Naive thymus-derived CD4-positive, alpha-beta T cell (primary cell): ENCODE measurements around the gene CLEC11A. TPM values are rescaled to one million over a fixed set of nuclear protein-coding genes. Genes with fewer than 3 reads are reported as not detected.

Experiments used
- ATAC-seq: fragments of 150-1000 bp; cut with Tn5 transposase; 2 replicates; pipeline ENCODE4 v1.10.0; 2021; ENCODE audit warnings: mild to moderate bottlenecking, moderate library complexity
- CTCF ChIA-PET: fragments of 350-600 bp; sonication (Branson Sonifier 250); formaldehyde crosslinking; loops from one replicate; lab custom pipeline; 2021; ENCODE audit warnings: antibody characterized with exemption; lab: Charles Lee
- POLR2A ChIA-PET: fragments of 350-600 bp; sonication (Branson Sonifier 250); formaldehyde crosslinking; loops from one replicate; lab custom pipeline; 2021; ENCODE audit warnings: antibody characterized with exemption, inconsistent platforms; lab: Charles Lee
- DNase-seq, 9 donors: peaks; one replicate each; pipeline versions ENCODE4 v3.0.0 to v3.0.0-alpha.2; 2020 to 2022; ENCODE audit warnings: mixed read lengths in 1 of 9
- H3K27ac ChIP-seq: one replicate; pipeline ENCODE4 v1.7.0; 2013; ENCODE audit warnings: mild to moderate bottlenecking, low read depth, low read length, moderate library complexity
- H3K27me3 ChIP-seq, 2 donors: one replicate each; pipeline ENCODE4 v1.7.0; 2013; ENCODE audit warnings: low read length in 2 of 2, mild to moderate bottlenecking in 2 of 2, moderate library complexity in 2 of 2; ENCODE audit not compliant: control insufficient read depth in 2 of 2, insufficient read depth in 2 of 2
- H3K36me3 ChIP-seq, 3 experiments: 1 replicate in 2 of 3; 2 replicates in 1 of 3; pipeline ENCODE4 v1.7.0; 2013; ENCODE audit warnings: low read length in 3 of 3, mild to moderate bottlenecking in 3 of 3, moderate library complexity in 1 of 3; ENCODE audit not compliant: insufficient read depth in 3 of 3, control insufficient read depth in 2 of 3
- H3K4me1 ChIP-seq, 2 donors: one replicate each; pipeline ENCODE4 v1.7.0; 2013; ENCODE audit warnings: low read length in 2 of 2, mild to moderate bottlenecking in 2 of 2, moderate library complexity in 1 of 2; ENCODE audit not compliant: control insufficient read depth in 2 of 2, insufficient read depth in 2 of 2
- H3K4me3 ChIP-seq: 2 replicates; pipeline ENCODE4 v1.7.0; 2013; ENCODE audit warnings: mild to moderate bottlenecking, low read length
- H3K9me3 ChIP-seq, 3 experiments: 1 replicate in 2 of 3; 2 replicates in 1 of 3; pipeline ENCODE4 v1.7.0; 2013; ENCODE audit warnings: low read length in 3 of 3; ENCODE audit not compliant: control insufficient read depth in 2 of 3
- H3K27ac Mint-ChIP-seq, 9 donors: one replicate each; pipeline ENCODE4 v1.8.0; 2020 to 2022; ENCODE audit warnings: mixed read lengths in 9 of 9, mild to moderate bottlenecking in 8 of 9, moderate library complexity in 5 of 9, inconsistent platforms in 2 of 9
- H3K27me3 Mint-ChIP-seq, 5 donors: one replicate each; pipeline ENCODE4 v1.8.0; 2021 to 2022; ENCODE audit warnings: mixed read lengths in 5 of 5, mild to moderate bottlenecking in 1 of 5
- H3K36me3 Mint-ChIP-seq, 5 donors: one replicate each; pipeline ENCODE4 v1.8.0; 2020 to 2022; ENCODE audit warnings: mixed read lengths in 5 of 5, mild to moderate bottlenecking in 3 of 5, inconsistent platforms in 1 of 5
- H3K4me1 Mint-ChIP-seq, 7 donors: one replicate each; pipeline ENCODE4 v1.8.0; 2020 to 2022; ENCODE audit warnings: mixed read lengths in 7 of 7, mild to moderate bottlenecking in 3 of 7, inconsistent platforms in 1 of 7
- H3K4me3 Mint-ChIP-seq, 10 donors: one replicate each; pipeline ENCODE4 v1.8.0; 2020 to 2022; ENCODE audit warnings: mild to moderate bottlenecking in 10 of 10, mixed read lengths in 10 of 10, moderate library complexity in 6 of 10, inconsistent platforms in 2 of 10
- H3K9me3 Mint-ChIP-seq, 11 donors: one replicate each; pipeline ENCODE4 v1.8.0; 2020 to 2022; ENCODE audit warnings: mixed read lengths in 11 of 11, mild to moderate bottlenecking in 4 of 11, inconsistent platforms in 1 of 11, moderate library complexity in 1 of 11
- intact Hi-C, 2 donors: fragments of 100-400 bp; cut with micrococcal nuclease; formaldehyde crosslinking; loops; one replicate each; pipeline ENCODE4 v1.15.1; 2023
- polyA plus RNA-seq, 2 donors: library from polyadenylated mRNA; unstranded; fragments of 300-500 nt; fragmentation: Illumina TruSeq; gene quantifications; one replicate each; pipeline ENCODE4 v1.2.3, GENCODE V29; 2021
- total RNA-seq, 6 experiments: library from RNA in 5 of 6; stranded (reverse) in 5 of 6; gene quantifications; 1 replicate in 5 of 6; 2 replicates in 1 of 6; pipeline ENCODE4 v1.2.3 and lab custom pipeline; 2021 to 2026

Gene CLEC11A
- total and polyA plus RNA-seq, 7 experiments from 2014 or later: 0.36 to 6.4 (median 3.1) TPM

DNA sequence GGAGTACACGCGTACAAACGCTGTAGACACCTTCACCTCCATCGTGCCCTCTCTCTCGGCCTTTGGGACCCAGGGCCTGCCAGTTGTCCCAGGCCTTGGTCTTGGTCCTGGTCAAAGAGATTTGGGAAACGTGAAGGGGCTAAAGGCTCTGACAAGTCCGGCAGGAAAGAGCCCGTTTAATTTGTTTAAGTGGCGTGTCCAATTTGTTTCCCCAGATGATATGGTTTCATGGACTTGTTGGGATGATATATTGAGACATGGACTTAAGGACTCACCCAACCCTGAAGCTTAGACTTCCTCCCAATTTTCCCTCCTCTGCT is 2.7 kb downstream of the CLEC11A start:
- peak overlapping the region in 4 of 9 donors; percentile 28 to 87 (median 60) for H3K27ac Mint-ChIP-seq
- CTCF ChIA-PET: no interaction called here
- peaks cover 0 to 5% (median 0%) of the 10 kb centered on the region in 5 donors for H3K36me3 Mint-ChIP-seq
- POLR2A ChIA-PET: no interaction called here
- Histone ChIP-seq H3K36me3 (no peaks in the 10 kb centered on the region), H3K27ac (peak overlapping the region; percentile 66), H3K4me1 (peaks cover 5 to 12% of the 10 kb centered on the region in 2 donors), H3K9me3 (no peaks in the 10 kb centered on the region), H3K4me3 (peak overlapping the region; percentile 61), H3K27me3 (peaks cover 5 to 12% of the 10 kb centered on the region in 2 donors)
- H3K4me1 Mint-ChIP-seq: peaks cover 0 to 28% (median 22%) of the 10 kb centered on the region in 7 donors
- peak overlapping the region; percentile 79 to 92 (median 84) for H3K4me3 Mint-ChIP-seq
- H3K9me3 Mint-ChIP-seq: peaks cover 0 to 10% (median 2%) of the 10 kb centered on the region in 11 donors
- no peak for DNase-seq
- H3K27me3 Mint-ChIP-seq: peaks cover 39 to 68% (median 46%) of the 10 kb centered on the region in 5 donors
- intact Hi-C loops: loop anchor here (10.0 kb wide), 5 partner anchors 199 to 979 kb away; partner anchors contain the start of genes POLD1 (in 1 of the 2), VRK3 (in 1 of the 2) and ZNF473 (in 1 of the 2)
- ATAC-seq: no peak

DNA sequence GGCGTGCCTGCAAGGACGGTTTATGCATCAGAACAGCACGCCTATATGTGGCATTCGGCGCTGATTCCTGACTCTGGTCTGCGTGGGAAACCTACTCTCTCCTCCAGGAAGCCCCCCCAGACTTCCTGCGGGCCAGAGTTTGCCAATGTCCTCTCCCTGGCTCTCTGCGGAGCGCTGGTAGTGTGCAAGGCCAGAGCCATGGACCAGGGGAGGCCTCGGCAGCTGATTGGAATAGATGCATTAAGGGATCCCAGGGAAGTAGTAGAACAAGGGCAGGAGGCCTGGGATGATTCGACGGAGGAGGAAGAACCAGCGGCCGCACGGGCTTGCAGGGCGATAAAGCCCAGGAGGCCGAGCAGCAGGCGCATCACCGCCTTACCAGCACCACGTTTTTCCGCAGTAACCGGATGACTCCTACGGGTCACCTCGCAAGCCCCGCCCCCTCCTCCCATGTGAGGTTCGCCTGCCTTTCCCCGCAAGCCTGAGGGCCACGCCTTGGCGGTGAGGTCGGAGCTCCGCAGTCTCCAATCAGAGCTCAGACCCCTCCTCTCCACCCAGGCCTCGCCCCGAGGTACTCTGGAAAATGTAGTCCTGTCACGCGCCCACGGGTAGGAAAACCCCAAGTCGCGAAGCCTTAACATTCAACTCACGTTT is 5.0 kb downstream of the CLEC11A start:
- peaks cover 18 to 63% (median 45%) of the 10 kb centered on the region in 5 donors for H3K27me3 Mint-ChIP-seq
- peak overlapping the region in 8 of 10 donors; percentile 20 to 54 (median 35) for H3K4me3 Mint-ChIP-seq
- DNase-seq: peak in 8 of 9 donors; percentile 34 to 85 (median 56)
- no peaks in the 10 kb centered on the region for H3K9me3 ChIP-seq
- no peaks in the 10 kb centered on the region for H3K36me3 ChIP-seq
- intact Hi-C loops: loop anchor here (10.0 kb wide), 5 partner anchors 197 to 977 kb away; partner anchors contain the start of genes POLD1 (in 1 of the 2), VRK3 (in 1 of the 2) and ZNF473 (in 1 of the 2)
- peaks cover 0 to 7% (median 0%) of the 10 kb centered on the region in 11 donors for H3K9me3 Mint-ChIP-seq
- peak overlapping the region in 3 of 9 donors; percentile 43 to 78 (median 51) for H3K27ac Mint-ChIP-seq
- H3K4me1 ChIP-seq: peaks cover 5 to 12% of the 10 kb centered on the region in 2 donors
- no peak overlapping the region for H3K27ac ChIP-seq
- peaks cover 0 to 26% (median 22%) of the 10 kb centered on the region in 7 donors for H3K4me1 Mint-ChIP-seq
- ChIA-PET POLR2A (no interaction called here), CTCF (no interaction called here)
- H3K4me3 ChIP-seq: no peak overlapping the region
- peaks cover 0 to 3% (median 0%) of the 10 kb centered on the region in 5 donors for H3K36me3 Mint-ChIP-seq
- peak; percentile 37 for ATAC-seq
- H3K27me3 ChIP-seq: peaks cover 5 to 7% of the 10 kb centered on the region in 2 donors

DNA sequence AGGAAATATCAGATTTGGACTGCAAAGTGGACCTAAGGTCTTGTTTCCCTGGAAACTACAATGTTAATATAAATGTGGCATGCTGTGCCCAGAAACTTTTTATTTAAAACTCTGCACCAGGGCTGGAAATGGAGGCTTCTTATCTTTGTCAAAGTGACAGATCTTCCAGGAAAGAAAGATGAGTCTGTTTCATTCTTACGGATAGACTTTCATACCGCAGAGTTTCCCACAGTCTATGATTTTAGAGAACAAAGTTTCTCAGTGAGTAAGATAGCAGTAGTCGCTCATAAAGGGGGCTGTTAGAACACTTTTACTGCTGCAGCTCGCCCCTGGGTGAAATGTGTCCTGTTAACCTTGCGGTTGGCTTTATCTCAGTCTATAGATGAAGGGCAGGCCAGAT is 6.7 kb downstream of the CLEC11A start:
- no peaks in the 10 kb centered on the region for H3K36me3 ChIP-seq
- no peak for ATAC-seq
- H3K4me1 ChIP-seq: peaks cover 5 to 12% of the 10 kb centered on the region in 2 donors
- Mint-ChIP-seq H3K9me3 (peaks cover 0 to 7% (median 0%) of the 10 kb centered on the region in 11 donors), H3K36me3 (peaks cover 0 to 3% (median 0%) of the 10 kb centered on the region in 5 donors), H3K27me3 (peaks cover 8 to 63% (median 40%) of the 10 kb centered on the region in 5 donors), H3K27ac (no peak overlapping the region), H3K4me1 (peaks cover 0 to 23% (median 21%) of the 10 kb centered on the region in 7 donors), H3K4me3 (no peak overlapping the region)
- intact Hi-C loops: loop anchor here (10.0 kb wide), 5 partner anchors 195 to 975 kb away; partner anchors contain the start of genes POLD1 (in 1 of the 2), VRK3 (in 1 of the 2) and ZNF473 (in 1 of the 2)
- no peak overlapping the region for H3K27ac ChIP-seq
- H3K9me3 ChIP-seq: no peaks in the 10 kb centered on the region
- H3K4me3 ChIP-seq: no peak overlapping the region
- CTCF ChIA-PET: no interaction called here
- H3K27me3 ChIP-seq: peaks cover 4 to 5% of the 10 kb centered on the region in 2 donors
- POLR2A ChIA-PET: no interaction called here
- no peak for DNase-seq

DNA sequence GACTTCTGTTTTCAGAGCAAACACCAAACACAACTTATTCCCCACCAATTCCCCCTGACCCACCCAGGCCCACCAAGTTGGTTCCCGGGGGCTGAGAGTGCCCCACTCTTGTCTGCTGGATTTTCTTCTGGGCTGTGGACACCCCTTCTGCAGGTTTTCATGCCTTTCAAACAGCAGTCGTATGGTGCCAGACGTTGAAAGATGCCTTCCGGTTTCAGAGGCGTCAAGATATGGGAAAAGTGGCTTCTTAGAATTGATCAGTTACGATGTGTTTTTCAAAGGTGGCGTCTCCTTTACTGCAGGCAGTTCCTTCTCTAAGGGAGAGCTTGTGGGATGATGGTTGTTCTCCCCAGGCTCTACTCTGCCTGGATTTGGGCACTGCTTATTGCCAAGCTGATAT is 12.7 kb downstream of the CLEC11A start:
- Mint-ChIP-seq H3K9me3 (peaks cover 0 to 2% (median 0%) of the 10 kb centered on the region in 11 donors), H3K4me3 (no peak overlapping the region), H3K4me1 (no peaks in the 10 kb centered on the region), H3K27ac (no peak overlapping the region), H3K27me3 (peaks cover 23 to 71% (median 56%) of the 10 kb centered on the region in 5 donors), H3K36me3 (no peaks in the 10 kb centered on the region)
- ChIA-PET CTCF (no interaction called here), POLR2A (no interaction called here)
- Histone ChIP-seq H3K27ac (no peak overlapping the region), H3K9me3 (no peaks in the 10 kb centered on the region), H3K4me1 (no peaks in the 10 kb centered on the region), H3K36me3 (no peaks in the 10 kb centered on the region), H3K27me3 (no peaks in the 10 kb centered on the region), H3K4me3 (no peak overlapping the region)
- intact Hi-C loops: no loop called here
- DNase-seq (no peak), ATAC-seq (no peak)

DNA sequence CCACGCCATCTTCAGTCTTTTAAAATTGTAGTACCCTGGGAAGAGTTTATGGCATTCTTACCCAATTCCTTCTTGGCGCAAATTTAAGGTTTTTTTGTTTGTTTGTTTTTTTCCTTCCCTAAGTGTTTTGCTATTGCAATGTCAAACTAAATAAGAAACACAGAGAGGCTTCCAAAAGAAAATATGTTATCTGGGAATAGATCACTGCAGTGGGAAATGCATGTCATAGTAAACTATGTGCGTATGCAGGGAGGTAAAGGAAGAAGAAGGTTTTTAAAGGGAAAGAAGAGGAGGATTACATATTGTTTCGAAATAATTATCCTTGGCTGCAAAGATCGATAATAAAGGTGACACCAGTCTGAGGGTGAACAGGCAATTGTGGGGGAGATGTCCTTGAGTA is 13.2 kb downstream of the CLEC11A start:
- Mint-ChIP-seq H3K36me3 (no peaks in the 10 kb centered on the region), H3K4me3 (no peak overlapping the region), H3K4me1 (no peaks in the 10 kb centered on the region), H3K9me3 (peaks cover 0 to 2% (median 0%) of the 10 kb centered on the region in 11 donors), H3K27ac (no peak overlapping the region), H3K27me3 (peaks cover 28 to 68% (median 57%) of the 10 kb centered on the region in 5 donors)
- Histone ChIP-seq H3K27me3 (no peaks in the 10 kb centered on the region), H3K4me3 (no peak overlapping the region), H3K9me3 (no peaks in the 10 kb centered on the region), H3K4me1 (no peaks in the 10 kb centered on the region), H3K36me3 (no peaks in the 10 kb centered on the region), H3K27ac (no peak overlapping the region)
- CTCF ChIA-PET: no interaction called here
- ATAC-seq (no peak), DNase-seq (no peak)
- intact Hi-C loops: no loop called here
- POLR2A ChIA-PET: no interaction called here

DNA sequence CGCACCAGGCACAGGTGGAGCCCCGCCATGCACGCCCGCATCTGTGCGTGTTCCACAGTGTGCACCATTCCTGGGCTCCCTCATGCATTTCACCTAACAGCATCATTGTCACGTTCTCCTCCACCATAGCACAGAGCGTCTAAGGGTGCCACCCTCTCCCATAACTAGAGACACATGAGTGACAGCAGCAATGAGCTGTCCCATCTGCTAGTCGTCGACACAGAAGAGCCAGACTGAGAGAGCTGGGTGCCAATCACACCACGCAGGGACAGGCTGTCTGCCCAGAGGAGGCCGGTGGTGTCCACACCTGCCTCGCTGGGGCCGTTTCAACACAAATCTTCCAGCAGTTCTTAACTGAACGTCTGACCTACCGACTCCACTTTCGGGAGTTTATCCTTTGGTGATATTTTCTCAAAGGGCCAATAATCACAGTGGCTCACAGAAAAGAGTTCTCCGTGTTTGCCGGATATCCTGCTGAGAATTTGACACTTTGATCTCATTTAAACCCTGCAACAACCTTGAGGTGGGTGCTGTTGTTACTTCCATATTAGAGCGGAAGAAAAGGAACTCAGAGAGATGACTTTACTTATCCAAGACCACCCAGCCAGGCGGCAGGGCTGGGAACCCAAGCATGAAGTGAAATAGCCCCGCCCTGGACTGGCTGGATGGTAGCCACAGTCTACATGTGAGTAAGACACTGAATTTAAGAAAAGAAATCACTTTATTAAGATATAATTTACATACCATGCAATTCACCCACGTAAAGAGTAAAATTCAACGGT is 16.2 kb downstream of the CLEC11A start:
- H3K4me3 Mint-ChIP-seq: no peak overlapping the region
- no peak for ATAC-seq
- no peak overlapping the region for H3K27ac Mint-ChIP-seq
- DNase-seq: no peak
- intact Hi-C loops: no loop called here
- H3K4me1 ChIP-seq: no peaks in the 10 kb centered on the region
- no peaks in the 10 kb centered on the region for H3K9me3 ChIP-seq
- no peaks in the 10 kb centered on the region for H3K36me3 ChIP-seq
- no peaks in the 10 kb centered on the region for H3K27me3 ChIP-seq
- H3K4me1 Mint-ChIP-seq: no peaks in the 10 kb centered on the region
- CTCF ChIA-PET: no interaction called here
- no peak overlapping the region for H3K27ac ChIP-seq
- peaks cover 0 to 2% (median 0%) of the 10 kb centered on the region in 11 donors for H3K9me3 Mint-ChIP-seq
- H3K4me3 ChIP-seq: no peak overlapping the region
- H3K36me3 Mint-ChIP-seq: no peaks in the 10 kb centered on the region
- H3K27me3 Mint-ChIP-seq: peaks cover 23 to 65% (median 49%) of the 10 kb centered on the region in 5 donors
- POLR2A ChIA-PET: no interaction called here
